ENCODE data around the gene NT5DC2.

The NT5DC2 gene

GRCh38 chr3:52533623-52534280, at the start of gene NT5DC2:
TSS of gene NT5DC2 (minus strand) at chr3:52533857. CDS start at chr3:52533737, 120 bp downstream.
- DNase-seq: peak; percentile 79

GRCh38 chr3:52574056-52574965, 40.7 kb upstream of the NT5DC2 start:
- no peak for DNase-seq

DNA sequence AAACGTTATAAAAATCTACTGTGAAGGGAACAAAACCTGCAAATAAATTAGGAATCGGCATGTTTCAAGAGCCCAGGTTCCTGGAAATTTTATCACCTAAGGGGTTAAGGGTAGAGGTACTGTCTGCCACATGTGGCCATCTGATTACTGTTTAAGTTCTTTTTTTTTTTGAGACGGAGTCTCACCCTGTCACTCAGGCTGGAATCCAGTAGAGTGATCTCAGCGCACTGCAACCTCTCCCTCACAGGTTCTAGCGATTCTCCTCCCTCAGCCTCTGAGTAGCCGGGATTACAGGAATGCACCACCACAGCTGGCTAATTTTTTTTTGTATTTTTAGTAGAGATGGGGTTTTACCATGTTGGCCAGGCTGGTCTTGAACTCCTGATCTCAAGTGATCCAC, 38.6 kb upstream of the NT5DC2 start:
- no peak for DNase-seq

DNA sequence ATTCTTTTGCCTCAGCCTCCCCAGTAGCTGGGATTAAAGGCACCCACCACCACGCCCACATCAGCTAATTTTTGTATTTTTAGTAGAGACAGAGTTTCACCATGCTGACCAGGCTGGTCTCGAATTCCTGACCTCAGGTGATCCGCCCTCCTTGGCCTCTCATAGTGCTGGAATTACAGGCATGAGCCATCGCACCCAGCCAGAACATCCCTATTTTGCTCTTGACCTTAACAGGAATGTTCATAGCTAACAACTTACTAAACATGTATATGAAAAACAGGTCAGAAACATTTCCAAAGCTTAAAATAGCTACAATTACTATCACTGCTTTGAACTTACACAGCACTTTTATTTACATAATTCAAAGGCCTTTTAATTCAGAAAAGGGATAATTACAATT, 36.4 kb upstream of the NT5DC2 start:
- DNase-seq: peak; percentile 29

- no peak for DNase-seq
Measured at GRCh38 chr3:52568069-52568468, 34.4 kb upstream of the NT5DC2 start.

DNA sequence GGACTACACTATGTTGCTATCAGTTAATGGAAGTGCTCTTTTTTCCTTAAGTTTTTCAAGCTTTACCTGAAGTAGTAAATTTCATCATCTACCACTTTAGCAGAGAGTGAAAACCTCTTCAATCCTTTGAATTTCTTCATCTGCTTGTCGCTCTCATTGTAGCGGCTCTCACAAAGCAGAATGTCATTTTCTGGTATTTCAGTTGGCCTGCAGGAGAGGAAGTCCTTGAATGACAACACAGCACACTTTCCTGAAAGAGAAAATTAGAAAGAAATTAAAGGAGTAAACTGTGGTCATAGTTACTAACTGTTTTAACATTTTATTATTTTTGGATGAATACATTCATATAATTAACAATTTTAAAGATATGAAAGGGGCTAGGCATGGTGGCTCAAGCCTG, 30.3 kb upstream of the NT5DC2 start:
- no peak for DNase-seq

DNA sequence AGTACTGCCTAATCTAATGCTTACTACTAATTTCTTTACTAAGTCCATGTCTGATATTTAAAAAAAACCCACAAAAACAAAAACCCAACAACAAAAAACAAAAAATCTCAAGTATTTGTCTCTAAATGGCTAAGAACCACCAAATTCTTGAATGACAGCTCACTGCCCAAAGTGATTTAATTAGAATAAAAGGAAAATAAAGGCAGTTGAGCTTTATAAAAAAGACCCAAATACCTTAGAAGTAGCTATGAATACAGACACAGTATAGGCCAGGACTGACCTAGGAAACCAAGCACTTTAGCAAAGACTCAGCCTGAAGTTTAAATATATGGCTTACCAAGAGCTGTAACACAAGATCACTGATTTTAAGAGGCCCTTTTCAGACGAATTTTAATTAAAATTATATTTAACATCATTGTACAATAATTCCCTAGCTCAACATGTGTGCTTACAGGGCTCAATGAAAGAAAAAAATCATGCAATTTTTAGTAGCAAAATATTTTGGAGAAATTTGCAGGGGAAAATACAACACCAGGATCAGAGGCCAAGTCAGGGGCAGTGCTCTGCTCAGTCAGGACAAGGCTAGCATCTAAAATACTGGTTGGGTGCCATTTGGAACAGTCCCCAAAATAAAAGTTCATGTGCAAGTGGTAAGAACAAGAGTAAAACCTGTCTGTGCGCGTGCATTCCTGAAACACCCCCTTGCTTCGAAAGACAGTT, 27.5 kb upstream of the NT5DC2 start:
- no peak for DNase-seq

DNA sequence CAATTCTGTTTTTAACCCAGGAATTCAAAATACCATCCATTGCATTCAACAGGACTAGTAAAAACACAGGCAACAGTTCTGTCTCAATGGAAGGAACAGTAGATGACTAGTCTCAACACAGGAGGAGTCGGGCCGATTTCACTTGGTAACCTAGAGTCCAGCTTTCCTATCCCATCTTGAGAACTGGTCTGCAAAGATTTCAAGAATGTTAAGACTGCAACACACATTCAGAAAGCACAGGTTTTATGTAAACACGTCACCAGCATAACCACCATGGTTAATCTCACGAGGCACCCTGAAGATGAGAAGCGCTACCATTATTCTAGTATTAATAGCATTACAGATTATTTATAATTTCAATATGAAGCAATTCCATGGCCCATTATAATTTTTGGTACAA, 24.8 kb upstream of the NT5DC2 start:
- no peak for DNase-seq

- no peak for DNase-seq
Measured at GRCh38 chr3:52557011-52557960, 23.6 kb upstream of the NT5DC2 start.

DNA sequence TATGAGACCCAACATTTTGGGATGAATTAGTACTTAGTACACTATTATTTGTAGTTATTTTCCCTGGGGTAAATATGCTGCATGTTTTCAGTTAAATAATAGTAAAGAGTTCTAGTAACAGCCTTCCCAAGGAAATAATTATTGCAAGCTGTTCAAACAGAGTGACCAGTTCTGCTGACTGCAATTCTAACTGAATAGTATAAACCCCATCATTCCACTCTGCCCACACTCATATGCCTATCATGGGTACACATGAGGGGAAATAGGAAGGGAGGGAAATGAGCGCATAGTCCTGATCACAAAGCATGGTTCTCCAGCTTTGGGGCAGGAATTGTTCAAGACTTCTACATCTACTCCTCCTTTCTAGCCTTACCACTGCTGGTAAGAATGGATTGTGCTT, 21.4 kb upstream of the NT5DC2 start:
- DNase-seq: no peak

DNA sequence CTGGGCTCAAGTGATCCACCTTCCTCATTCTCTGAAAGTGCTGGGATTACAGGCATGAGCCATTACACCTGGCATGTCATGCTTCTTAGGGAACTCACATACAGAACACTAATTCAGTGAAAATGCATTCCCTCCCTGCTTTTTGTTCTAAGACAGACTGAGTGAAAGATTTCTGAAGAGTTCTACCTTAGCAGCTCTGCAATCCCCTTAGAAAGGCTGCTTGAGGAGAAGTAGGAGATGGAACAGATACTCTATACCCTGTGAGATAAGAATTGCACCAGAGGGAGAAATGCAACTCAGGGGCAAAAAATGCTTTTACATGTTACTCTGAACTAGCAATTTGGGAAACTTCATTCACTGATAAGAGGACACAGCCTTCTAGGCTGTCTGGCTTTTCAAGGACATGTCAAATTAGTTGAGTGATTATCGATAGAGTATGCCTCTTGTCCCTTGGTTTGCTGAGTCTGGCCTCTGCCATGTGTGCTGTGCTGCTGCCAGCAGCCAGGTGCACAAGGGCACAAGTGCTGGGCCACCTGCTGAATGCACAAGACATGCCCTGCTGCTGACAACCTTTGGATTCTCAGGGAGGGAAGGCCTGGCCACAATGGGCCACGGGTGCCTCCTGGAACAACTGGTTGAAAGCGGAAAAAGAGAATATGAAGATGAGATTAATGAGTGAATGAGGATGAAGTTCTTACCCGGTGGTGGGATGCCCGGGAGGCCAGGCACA, 20.5 kb upstream of the NT5DC2 start:
- DNase-seq: no peak

- DNase-seq: no peak
Measured at GRCh38 chr3:52552089-52552488, 18.4 kb upstream of the NT5DC2 start.

GRCh38 chr3:52551118-52551517, 17.5 kb upstream of the NT5DC2 start:
- no peak for DNase-seq

GRCh38 chr3:52547143-52547542, 13.5 kb upstream of the NT5DC2 start:
- DNase-seq: no peak

GRCh38 chr3:52546111-52546901, 12.6 kb upstream of the NT5DC2 start:
- DNase-seq: peak; percentile 43

- DNase-seq: no peak
Measured at GRCh38 chr3:52544937-52545336, 11.3 kb upstream of the NT5DC2 start.

DNA sequence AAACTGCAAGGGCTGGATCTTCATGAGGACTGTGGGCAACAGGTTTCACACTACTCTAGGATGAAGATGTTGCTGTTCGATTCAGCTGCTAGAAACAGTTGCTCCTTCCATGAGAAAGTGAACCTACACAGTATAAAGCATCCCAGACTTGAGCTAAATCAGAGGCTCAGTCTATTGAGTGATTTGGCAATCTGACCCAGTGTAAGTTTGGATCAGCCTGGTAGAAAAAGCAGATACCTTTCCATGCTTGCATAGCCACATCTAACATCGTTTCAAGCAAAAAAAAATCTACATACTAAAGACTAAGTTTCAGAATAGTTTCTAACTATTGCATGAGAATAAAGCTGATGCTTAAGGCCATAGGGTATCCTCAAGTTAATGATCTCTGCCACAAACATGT, 7.4 kb upstream of the NT5DC2 start:
- DNase-seq: no peak

DNA sequence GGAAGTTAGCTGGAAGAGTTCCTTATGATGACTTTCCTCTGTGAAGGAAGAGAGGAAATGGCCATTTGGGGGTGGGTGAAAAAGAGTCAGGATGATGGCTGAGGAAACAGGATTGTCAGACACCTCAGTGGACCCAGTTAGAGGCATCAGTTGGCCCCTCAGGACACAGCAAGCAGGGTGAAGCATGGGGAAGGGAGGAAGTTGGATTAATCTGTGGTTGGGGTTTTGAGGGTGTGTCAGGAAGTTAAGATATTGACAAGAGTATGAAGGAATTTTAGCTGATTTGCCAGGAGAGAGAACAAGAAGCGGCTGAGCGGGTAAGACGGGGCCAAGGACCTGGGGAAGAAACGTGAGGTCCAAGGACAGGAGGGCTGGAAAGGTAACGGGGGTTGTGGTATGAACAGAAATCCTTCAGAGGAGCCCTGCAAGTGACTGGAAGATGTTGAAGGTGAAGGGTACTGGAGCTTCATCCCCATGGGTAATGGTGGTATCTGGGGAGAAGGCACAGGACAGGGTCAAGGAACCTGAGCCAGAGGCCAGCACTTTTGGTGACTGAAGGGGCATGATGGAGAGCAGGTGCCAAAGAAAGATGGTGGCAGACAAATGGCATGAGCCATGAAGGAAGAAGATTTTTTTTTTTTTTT, 5.5 kb upstream of the NT5DC2 start:
- DNase-seq: no peak

GRCh38 chr3:52537726-52538421, 4.2 kb upstream of the NT5DC2 start:
- DNase-seq: no peak

DNA sequence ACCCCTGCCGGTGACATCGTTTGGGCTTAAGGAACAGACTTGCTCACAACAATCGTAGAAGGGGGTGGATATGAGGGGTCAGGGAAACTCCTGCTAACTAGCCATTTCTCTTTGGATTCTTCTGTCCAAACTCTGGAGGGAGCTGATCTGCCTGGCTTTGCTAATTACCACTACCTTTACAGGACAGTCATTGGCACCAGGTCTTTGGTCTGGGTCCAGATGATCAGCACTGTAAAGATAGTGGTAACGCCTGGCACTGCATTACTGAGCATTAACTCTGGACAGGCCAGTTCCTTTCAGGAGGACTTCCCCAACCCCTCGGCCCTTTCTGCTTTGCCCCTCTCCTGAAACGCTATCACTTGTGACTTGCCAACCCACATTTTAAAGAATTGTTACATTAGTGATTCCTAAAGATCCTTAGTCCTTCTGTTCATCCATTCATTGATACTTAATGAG, 3.5 kb upstream of the NT5DC2 start:
- DNase-seq: no peak
